ENCODE data around the gene BACE2.
"Not testable (repeated sequence)": the region's sequence is repeated elsewhere in the genome, so short reads cannot be mapped to it uniquely, and the experiment has no call there.

Gene BACE2

GRCh38 chr21:41196993-41197392 lies 29.0 kb downstream of the BACE2 start:
- in situ Hi-C loops (cut with HindIII; ENCODE audit: low sequenced_read_pairs) = no loop called here
- no peak overlapping the region for H3K4me3 ChIP-seq (ENCODE audit: low read depth, low read length)
- no peak for TF ChIP-seq CTCF (IDR thresholded peaks at IDR 0.05; ENCODE audit: low read depth, low read length)
- DNase-seq (ENCODE audit: low read depth, low spot score) = peak; percentile 38

GRCh38 chr21:41197582-41197981 lies 29.6 kb downstream of the BACE2 start:
- no peak for TF ChIP-seq CTCF (IDR thresholded peaks at IDR 0.05; ENCODE audit: low read depth, low read length)
- no peak overlapping the region for H3K4me3 ChIP-seq (ENCODE audit: low read depth, low read length)
- in situ Hi-C loops (cut with HindIII; ENCODE audit: low sequenced_read_pairs) = no loop called here
- no peak for DNase-seq (ENCODE audit: low read depth, low spot score)

GRCh38 chr21:41198647-41199046 lies 30.7 kb downstream of the BACE2 start:
- in situ Hi-C loops (cut with HindIII; ENCODE audit: low sequenced_read_pairs); DNase-seq (ENCODE audit: low read depth, low spot score); H3K4me3 ChIP-seq (ENCODE audit: low read depth, low read length): not testable (repeated sequence)

GRCh38 chr21:41199123-41199522 lies 31.2 kb downstream of the BACE2 start:
- no peak for TF ChIP-seq CTCF (IDR thresholded peaks at IDR 0.05; ENCODE audit: low read depth, low read length)
- no peak for DNase-seq (ENCODE audit: low read depth, low spot score)
- in situ Hi-C loops (cut with HindIII; ENCODE audit: low sequenced_read_pairs) = no loop called here
- no peak overlapping the region for H3K4me3 ChIP-seq (ENCODE audit: low read depth, low read length)

- in situ Hi-C loops (cut with HindIII; ENCODE audit: low sequenced_read_pairs) = no loop called here
- H3K4me3 ChIP-seq (ENCODE audit: low read depth, low read length) = no peak overlapping the region
- no peak for DNase-seq (ENCODE audit: low read depth, low spot score)
- TF ChIP-seq CTCF (IDR thresholded peaks at IDR 0.05; ENCODE audit: low read depth, low read length) = no peak
Observed at GRCh38 chr21:41199588-41199987, 31.6 kb downstream of the BACE2 start.

GRCh38 chr21:41201385-41201784 lies 33.4 kb downstream of the BACE2 start:
- in situ Hi-C loops (cut with HindIII; ENCODE audit: low sequenced_read_pairs) = no loop called here
- no peak for DNase-seq (ENCODE audit: low read depth, low spot score)
- TF ChIP-seq CTCF (IDR thresholded peaks at IDR 0.05; ENCODE audit: low read depth, low read length) = no peak
- no peak overlapping the region for H3K4me3 ChIP-seq (ENCODE audit: low read depth, low read length)

GRCh38 chr21:41204736-41205135 lies 36.8 kb downstream of the BACE2 start:
- no peak for TF ChIP-seq CTCF (IDR thresholded peaks at IDR 0.05; ENCODE audit: low read depth, low read length)
- in situ Hi-C loops (cut with HindIII; ENCODE audit: low sequenced_read_pairs) = no loop called here
- no peak for DNase-seq (ENCODE audit: low read depth, low spot score)
- no peak overlapping the region for H3K4me3 ChIP-seq (ENCODE audit: low read depth, low read length)

Data from astrocyte of the spinal cord (primary cell).